HT1080 (cell line): Measurements from ENCODE around the gene ZNRF1. TPM values are rescaled to one million over a fixed set of nuclear protein-coding genes. Genes with fewer than 3 reads are reported as not detected.
"Not testable (repeated sequence)": the region's sequence is repeated elsewhere in the genome, so short reads cannot be mapped to it uniquely, and the experiment has no call there.

Experiments used
- DNase-seq: peaks from one replicate; pipeline ENCODE4 v3.0.0-alpha.2; 2015; ENCODE audit warnings: low read depth
- total RNA-seq: library from RNA; depleted of rRNA; stranded (reverse); fragments of >200 nt; shearing (Covaris generic); gene quantifications from 2 replicates; pipeline ENCODE4 v1.2.3, GENCODE V29; 2014

ZNRF1 gene
- total RNA-seq, 1 experiment from 2014 or later = 29.5 TPM

DNA sequence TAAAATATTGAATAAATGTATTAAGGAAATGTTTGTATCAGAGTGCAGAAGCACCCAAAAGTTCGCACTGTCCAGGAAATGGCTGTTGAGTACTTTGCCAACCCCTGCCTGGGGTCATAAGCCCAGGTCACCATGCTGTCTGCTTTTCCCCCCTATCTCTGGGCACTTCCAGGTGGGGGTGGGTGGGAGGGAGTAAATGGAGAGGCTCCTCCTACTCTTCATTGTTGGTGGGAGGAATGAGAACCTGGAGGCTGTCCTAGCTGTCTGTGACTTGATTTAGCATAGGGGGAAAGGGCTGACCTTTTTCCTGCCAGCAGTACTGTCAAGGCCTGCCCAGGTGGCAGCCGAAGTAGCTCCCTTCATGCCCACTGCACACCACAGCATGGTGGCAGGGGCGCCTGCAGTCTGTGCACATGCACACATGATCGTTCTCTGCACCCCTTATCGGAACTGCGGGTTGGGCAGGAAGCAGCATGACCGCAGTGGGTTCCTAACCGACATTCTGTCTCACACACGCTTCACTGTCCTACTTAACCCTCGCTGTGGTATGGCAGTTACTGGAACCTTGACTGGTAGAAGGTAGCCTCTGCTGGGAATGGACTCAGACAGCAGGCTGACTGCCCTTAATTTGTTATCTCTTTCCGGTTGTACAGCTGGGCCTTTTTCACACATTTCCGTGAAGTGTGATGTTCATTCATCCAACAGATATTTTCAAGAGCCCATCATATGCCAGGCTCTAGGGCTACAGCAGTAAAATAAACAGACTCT lies 76.3 kb downstream of the ZNRF1 start:
- peak; percentile 62 for DNase-seq

DNA sequence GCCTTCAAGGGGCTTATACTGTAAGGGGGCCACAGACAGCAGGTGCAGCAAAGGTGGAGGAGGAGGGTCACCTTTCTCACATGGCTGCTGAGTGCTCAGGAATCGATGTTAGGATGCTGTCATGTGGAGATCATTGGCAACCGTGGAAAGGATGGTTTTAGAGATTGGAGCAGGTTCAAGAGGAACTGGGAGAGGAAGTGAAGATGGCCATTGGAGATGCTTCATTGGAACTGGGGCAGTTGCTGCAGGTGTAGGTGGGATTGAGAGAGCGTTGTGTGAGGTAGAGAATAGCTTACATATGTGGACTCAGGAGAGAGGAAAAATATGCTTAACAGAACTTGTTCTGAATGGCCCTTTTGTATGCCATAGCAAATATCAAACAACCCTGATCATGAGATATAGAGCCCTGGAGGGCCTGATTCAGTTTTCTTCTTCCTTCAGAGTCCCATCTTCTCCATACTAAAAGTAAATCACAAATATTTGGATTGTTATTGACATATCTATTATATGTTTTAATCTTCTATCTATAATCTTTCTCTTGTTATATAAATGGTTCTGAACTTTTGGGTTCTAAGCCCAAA lies 77.0 kb downstream of the ZNRF1 start:
- no peak for DNase-seq

DNA sequence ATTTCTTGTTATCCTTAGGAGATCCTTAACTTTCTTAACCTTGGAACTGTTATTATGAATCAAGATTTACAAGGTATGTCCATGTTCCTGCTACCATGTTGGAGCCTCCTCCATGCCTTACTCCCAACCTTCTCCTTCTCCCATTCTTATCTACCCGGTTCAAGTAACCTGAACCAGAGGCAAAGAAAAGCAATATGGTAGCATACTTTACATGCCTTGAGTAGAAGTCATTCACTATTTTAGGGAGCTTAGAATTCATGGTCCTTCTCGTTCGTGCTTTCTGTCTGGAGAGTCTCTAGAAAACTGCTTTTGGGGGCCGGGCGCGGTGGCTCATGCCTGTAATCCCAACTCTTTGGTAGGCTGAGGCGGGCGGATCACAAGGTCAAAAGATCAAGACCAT lies 80.1 kb downstream of the ZNRF1 start:
- DNase-seq = no peak

DNA sequence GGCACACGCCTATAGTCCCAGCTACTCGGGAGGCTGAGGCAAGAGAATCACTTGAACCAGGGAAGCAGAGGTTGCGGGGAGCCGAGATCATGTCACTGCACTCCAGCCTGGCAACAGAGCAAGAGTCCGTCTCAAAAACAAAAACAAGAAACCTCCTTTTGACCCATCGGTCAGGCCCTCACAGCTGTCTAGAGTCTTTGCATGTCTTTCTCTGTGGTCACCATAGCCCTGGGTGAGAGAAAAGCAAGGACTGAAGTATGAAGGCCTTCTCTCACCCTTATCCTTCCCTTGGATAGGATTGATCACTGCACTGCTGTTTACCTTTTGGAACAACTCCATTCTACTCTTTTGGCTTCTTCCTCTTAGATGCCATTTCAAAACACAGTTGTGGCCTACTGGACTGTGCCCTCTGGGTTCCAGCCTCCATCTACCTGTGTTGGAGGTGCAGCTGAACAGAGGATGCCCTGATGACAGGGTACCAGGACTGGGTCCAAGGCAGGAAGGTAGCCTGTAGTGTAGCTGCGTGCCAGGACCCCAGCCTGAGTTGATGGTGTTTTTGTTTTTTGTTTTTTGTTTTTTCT lies 80.6 kb downstream of the ZNRF1 start:
- DNase-seq = no peak

DNA sequence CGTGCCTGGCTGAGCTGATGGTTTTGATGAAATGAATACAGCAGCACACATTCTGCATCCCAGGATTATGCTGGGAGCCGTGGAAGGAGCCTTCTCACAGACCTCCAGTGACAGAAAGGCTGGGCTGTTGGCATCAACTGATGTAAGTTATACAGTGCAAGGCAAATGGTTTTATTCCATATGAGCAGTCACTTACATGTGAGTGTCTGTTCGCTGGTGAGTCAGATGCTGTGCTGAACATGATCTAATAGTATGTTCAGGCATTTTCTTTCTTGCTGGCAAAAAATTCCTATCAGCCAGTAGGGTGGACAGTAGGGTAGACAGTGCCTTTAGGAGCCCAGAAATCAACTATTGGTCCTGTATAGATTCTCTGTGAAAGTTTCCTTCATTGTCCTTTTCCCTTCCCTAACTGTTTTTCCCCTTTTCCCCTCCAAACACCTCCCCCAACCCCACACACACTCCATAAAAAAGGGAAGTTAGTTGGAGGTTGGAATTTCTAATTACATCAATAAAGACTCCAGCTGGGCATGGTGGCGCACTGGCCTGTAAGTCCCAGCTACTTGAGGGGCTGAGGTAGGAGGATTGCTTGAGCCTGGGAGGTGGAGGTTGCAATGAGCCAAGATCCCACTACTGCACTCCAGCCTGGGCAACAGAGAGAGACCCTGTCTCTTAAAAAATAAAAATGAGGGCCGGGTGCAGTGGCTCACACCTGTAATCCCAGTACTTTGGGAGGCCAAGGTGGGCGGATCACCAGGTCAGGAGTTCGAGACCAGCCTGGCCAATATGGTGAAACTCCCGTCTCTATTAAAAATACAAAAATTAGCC lies 81.6 kb downstream of the ZNRF1 start:
- peak; percentile 27 for DNase-seq

DNA sequence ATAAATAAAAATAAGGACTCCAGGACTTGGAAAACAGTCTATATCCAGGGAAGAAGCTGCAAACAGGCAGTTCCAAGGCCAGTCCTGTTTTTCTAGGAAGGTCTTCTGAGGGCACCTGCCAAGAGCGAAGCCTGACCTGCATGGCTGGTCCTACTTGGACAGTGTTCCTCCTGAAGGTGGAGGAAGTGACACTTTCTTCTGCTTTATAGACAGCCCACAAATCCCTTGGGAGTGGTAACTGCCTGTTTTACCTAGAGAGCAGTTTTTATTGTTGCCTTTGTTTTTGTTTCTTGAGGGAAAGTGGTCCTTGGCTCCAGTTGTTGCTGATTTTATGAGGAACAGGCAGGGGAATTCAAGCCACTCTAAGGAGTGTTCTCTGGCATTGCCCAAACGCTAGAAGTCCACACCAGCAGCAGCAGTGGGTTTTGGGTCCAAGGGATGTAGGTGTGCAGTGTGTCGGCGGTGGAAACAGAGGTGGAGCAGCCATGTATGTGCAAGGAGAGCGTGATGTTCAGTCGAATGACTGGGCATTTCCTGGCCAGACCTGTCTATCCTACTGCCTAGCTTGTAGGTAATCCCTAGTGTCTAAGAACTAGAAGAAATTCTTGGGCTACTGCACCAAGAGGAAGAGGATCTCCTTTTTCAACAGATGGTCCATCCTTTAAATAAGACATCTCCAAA lies 82.5 kb downstream of the ZNRF1 start:
- no peak for DNase-seq

DNA sequence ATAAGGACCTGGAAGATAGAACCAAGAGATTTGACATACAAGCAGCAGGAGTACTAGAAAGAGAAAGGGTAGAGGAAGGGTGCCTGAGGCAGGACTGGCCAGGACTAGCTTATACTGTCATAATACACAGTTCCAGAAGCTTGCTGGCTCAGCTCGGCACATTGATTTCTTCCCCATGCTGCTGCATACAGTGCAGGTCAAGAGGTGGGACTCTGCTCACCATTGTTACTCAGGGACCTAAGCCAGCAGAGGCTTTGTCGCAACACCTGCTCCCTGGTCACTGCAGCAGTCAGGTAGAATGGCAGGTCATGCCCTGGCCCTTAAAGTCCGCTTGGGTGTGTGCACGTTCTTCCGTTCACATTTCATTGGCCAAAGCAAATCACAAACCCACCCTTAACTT lies 85.0 kb downstream of the ZNRF1 start:
- no peak for DNase-seq

DNA sequence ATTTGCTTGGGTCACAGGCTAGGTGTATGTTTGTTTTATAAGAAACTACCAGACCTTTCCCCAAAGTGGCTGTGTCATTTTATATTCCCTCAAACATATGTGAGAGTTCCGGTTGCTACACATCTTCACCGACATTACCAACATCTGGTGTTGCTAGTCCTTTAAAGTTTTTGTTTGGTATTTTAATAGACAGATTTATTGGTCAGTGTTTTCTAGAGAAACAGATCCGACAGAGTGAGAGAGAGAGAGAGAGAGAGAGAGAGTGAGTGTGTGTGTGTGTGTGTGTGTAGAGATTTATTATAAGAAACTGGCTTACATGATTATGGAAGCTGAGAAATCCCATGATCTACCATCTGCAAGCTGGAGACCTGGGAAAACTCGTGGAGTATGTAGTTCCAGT lies 86.7 kb downstream of the ZNRF1 start:
- DNase-seq = no peak

DNA sequence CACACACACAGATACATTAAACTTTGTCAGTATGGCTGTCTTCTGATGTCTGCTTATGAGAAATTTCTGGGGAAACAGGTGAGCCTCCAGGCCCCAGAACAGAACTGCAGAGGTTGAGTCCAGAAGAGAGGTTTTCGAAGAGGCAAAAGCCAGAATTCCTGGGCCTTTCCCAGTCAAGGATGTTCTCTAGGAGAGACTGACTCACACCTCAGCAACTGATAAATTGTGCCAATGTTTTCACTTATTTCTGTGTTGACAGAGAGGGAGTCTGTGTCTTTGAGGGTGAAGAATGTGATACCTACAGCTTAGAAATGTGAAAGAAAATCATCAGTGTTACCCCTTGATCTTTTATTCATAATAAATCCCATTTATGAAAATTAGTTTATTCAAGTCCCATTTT lies 87.5 kb downstream of the ZNRF1 start:
- DNase-seq = no peak

DNA sequence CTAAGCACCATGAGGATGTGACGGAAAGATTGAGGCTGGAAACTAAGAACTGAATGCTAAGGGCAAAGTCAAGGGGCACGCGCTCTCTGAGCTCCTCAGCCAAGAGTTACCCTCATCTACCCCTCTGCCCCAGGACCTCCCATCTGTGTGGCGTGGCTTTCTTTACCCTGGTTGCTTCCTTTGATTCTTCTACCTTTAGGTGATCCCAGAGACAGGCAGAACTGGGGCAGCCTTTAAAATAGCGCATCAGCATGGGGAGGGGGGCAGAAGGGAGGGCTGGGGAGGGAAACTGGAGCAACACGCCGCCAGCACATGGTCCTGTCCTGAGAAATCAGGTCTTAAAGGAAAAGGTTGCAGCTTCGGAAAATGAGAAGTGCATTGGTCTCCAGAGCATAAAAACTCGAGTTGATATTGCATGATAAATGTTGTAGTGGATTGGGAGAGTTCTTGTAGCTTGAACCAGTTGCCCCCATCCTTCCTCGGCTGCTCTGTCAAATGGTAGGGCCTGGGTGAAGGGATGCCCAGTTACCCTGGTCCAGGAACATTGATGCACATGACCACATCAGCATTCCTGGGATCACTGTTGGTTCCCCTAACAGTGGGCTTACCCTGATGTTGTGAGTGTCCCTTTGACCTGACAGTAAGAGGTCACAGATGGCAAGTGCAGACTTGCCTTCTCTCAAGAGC lies 88.0 kb downstream of the ZNRF1 start:
- no peak for DNase-seq

DNA sequence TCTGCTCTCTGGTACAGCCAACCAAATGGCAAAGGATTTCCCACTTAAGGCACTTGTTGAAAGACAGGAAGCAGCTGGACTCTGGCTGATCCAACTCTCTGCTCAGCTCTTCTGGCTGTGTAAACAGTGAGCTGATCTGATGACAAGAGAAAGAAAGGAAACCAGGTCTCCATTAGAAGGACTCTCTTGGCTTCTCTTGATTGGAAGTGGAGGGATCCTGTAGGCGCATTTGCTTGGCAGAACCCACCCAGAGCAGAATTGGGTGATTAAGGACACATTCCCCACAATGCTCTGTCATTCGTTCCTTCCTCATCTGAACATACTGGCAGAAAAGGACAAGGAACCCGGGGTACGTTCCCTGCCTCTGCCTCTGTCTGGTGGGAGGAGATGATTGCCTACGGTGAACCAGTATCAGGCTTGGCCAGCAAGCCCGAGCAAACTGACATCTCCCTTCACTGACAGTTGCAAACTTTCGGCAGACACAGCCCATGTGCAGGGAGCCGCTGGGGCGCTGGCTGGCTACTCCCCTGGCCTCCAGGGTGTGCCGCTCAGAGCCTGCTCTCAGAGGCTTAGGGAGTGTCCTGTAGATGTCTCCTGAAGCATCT lies 88.7 kb downstream of the ZNRF1 start:
- DNase-seq = no peak

DNA sequence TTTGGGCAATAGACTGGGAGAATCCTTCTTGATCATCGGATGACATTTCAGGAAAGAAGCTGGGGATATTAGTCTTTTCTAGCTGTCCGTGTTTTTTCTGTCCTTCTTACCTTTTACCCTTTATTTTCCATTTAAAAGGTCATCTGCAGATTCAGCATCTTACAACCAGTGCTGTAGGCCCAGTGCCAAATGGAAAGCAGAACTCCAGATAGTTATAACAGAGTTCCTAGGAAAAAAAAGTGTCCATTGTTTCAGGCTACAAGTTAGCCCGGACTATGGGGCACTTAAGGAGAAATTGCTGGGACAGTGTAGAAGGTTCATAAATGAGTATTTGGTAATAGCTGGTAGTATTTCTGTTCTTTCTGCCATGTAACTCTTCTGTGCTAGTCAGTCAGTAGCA lies 89.4 kb downstream of the ZNRF1 start:
- no peak for DNase-seq

DNA sequence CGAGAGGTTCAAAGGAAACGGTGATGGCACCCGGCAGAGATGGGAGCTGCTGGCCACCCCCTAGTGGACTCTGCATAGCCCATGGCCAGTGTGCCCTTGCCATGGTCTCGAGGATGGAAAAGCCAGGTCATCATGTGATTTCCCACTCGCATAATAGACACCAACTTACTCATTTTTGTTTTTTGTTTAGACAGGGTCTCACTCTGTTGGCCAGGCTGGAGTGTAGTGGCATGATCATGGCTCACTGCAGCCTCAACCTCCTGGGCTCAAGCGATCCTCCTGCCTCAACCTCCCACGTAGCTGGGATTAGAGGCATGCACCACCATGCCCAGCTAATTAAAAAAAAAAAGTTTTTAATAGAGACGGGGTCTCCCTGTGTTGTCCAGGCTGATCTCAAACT lies 90.1 kb downstream of the ZNRF1 start:
- no peak for DNase-seq

DNA sequence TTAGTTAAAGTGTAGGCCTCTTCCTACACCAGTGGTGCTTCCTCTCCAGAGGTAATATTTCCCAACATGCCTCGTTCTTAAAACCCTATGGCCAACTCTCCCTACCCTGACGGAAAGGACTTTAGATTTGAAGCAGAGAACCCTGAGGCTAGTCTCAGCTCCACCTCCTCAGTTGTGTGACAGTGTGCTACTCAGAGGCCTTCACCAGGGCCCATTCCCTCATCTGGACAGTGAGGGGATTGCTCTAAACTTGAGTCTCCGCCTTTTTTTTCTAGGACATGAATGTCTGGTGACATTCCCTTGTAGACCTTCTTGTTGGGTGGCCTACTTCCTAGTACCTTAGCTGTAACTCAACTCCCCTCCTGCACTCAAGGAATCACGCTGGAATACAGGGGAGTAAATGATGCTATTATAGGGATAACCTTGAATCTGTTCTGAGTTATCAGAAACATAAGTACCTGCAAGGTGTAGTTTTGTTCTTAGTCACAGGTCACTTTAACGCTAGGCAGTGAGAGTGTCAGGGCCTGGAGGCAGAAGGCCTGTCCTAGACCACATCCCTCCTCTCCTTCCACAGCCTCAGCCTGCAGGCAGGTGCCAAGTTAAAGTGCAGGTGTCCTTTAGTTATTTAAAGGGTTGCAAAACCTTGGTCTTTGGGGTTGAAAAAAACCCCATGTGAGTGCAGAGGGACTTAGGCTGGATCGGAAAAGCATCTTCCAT lies 90.8 kb downstream of the ZNRF1 start:
- DNase-seq = no peak

DNA sequence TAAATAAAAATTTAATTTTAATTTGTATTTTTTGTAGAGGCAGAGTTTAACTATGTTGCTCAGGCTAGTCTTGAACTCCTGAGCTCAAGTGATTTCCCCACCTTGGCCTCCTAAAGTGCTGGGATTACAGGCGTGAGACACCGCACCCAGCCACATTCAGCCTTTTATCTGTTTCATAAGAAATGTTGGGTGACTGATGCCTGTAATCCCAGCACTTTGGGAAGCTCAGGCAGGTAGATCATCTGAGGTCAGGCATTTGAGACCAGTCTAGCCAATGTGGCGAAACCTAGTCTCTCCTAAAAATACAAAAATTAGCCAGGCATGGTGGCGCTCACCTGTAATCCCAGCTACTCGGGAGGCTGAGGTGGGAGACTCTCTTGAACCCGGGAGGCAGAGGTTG lies 92.1 kb downstream of the ZNRF1 start:
- DNase-seq = not testable (repeated sequence)

DNA sequence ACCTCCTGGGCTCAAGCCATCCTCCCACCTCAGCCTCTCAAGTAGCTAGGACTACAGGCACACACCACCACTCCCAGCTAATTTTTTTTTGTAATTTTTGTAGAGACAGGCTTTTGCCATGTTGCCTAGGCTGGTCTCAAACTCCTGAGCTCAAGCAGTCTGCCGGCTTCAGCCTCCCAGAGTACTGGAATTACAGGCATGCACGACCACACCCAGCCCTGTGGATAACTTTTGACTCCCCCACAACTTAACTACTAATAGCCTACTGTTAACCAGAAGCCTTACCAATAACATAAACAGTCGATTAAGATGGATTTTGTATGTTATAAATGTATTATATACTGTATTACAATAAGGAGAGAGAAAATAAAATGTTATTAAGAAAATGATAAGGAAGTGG lies 92.8 kb downstream of the ZNRF1 start:
- not testable (repeated sequence) for DNase-seq

DNA sequence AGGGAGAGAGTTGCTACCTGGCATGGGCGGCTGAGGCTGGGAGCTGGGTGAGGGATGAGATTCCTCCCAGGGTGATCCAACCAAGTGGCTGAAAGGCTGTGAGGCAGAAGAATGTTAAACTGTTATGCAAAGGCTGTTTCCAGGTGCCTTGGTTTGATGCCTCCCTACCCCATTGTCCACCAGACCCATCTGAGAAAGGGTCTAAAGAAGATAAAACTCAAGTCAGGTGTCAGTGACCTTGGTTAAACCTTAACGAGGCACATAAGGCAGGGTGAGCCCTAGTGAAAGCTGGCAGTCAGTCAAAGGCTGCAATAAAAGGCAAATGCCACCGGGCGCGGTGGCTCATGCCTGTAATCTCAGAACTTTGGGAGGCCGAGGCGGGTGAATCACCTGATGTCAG lies 94.0 kb downstream of the ZNRF1 start:
- no peak for DNase-seq

DNA sequence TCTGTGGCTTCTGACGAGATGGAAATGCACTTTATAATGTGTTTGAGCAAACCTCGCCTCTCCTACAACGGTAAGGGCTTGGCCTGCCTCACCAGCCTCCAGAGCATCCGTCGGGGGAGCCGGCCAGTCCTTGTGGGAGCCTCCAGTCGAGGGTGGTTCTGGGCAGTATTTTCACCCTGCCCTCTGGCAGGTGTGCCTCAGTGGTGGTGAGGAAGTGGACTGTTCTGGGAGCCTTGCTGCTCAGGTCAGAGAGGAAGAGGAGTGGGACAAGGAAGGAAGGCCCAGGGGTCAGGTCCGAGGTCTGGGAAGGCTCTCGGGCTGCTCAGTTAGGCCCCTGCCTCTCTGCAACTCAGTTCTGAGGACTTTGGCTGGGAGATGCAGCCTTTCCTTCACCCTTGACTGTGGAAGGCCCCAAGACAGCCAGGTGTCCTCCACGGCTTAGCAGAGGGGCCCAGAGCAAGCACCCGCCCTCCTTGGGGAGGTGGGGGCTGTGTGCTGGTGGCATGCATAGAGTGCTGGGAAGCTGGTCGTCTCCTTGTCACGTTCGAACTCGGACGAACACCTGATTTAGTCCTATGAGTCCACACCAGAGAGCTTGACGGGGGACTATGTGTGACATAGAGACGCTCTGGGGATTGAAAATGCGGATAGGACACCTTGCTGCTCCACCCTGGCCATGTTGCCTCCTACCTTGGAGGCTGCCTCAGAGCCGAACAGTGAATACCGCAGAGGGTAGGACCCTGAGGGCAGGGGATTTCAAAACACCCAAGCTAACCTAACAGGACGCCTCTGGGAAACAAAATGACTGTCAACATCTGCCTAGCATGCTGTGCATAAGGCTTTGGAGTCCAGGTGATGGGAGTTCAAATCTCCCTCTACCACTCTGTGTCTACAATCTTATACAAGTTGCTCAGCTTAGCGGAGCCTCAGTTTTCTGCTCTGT lies 95.0 kb downstream of the ZNRF1 start:
- DNase-seq = no peak

DNA sequence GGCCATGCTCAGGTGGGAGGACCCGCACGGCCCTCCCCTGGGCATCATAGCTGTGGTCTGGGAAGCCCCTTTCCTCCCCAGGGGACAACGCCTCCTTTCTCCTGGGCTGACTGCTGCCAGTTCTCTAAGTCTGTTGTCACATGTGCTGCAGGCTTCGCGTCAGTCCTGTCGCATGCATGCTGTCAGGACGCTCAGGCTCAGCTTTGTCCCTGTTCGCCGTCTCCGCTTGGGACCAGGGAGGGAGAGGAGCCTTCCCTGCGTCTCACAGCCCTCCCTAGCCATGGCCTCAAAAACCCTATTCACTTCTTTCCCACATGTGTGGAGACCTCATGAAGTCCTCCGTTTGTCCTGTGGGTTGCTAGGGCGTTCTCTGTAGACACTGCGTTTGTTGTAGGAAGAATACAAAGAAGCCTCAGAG lies 96.4 kb downstream of the ZNRF1 start:
- no peak for DNase-seq
